ENCODE results near the gene ZNF678. TPM values are rescaled to one million over a fixed set of nuclear protein-coding genes. Genes with fewer than 3 reads are reported as not detected.
"Not testable (repeated sequence)": the region's sequence is repeated elsewhere in the genome, so short reads cannot be mapped to it uniquely, and the experiment has no call there.

The ZNF678 gene
- total RNA-seq, 1 experiment from 2014 or later: 4.1 TPM

DNA sequence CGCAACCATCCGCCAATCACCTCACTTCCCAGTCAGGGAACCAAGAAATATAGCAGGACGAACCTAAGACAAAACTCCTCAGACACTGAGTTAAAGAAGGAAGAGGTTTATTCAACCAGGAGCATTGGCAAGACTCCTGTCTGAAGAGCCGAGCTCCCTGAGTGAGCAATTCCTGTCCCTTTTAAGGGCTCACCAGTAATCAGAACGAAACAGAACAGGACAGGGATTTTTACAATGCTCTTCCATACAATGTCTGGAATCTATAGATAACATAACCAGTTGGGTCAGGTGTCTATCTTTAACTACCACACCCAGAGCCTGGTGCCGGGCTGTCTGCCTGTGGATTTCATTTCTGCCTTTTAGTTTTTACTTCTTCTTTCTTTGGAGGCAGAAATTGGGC, 32.9 kb downstream of the ZNF678 start:
- H3K4me1 ChIP-seq (replicated peaks; ENCODE audit: insufficient read depth); H3K36me3 ChIP-seq (ENCODE audit: low read depth); H3F3A ChIP-seq (ENCODE audit: insufficient read depth, low read depth); H3K27me3 ChIP-seq (ENCODE audit: insufficient read depth, low read depth); H3K27ac ChIP-seq; DNase-seq; H4K20me1 ChIP-seq (ENCODE audit: insufficient read depth); CTCF ChIA-PET; H3K4me3 ChIP-seq; BruUV-seq (replicated peaks); POLR2A ChIA-PET (ENCODE audit: unreplicated experiment); H2AFZ ChIP-seq; H3K4me2 ChIP-seq; H3K9me2 ChIP-seq (ENCODE audit: insufficient read depth); intact Hi-C loops (cut with micrococcal nuclease; ENCODE audit: unreplicated experiment); H3K79me2 ChIP-seq (ENCODE audit: low read depth): not testable (repeated sequence)
- peaks cover 14% of the 10 kb centered on the region; the same call in 1 of the 2 replicates for H3K9me3 ChIP-seq (ENCODE audit: insufficient read depth, low read depth)

- TF ChIP-seq, protein P1, sequence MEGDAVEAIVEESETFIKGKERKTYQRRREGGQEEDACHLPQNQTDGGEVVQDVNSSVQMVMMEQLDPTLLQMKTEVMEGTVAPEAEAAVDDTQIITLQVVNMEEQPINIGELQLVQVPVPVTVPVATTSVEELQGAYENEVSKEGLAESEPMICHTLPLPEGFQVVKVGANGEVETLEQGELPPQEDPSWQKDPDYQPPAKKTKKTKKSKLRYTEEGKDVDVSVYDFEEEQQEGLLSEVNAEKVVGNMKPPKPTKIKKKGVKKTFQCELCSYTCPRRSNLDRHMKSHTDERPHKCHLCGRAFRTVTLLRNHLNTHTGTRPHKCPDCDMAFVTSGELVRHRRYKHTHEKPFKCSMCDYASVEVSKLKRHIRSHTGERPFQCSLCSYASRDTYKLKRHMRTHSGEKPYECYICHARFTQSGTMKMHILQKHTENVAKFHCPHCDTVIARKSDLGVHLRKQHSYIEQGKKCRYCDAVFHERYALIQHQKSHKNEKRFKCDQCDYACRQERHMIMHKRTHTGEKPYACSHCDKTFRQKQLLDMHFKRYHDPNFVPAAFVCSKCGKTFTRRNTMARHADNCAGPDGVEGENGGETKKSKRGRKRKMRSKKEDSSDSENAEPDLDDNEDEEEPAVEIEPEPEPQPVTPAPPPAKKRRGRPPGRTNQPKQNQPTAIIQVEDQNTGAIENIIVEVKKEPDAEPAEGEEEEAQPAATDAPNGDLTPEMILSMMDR (conservative IDR thresholded peaks at IDR 0.05): no peak
- no peak for TF ChIP-seq EZH2 (IDR thresholded peaks at IDR 0.05; ENCODE audit: low read depth)
- CTCF ChIA-PET: no interaction called here
- Histone ChIP-seq H3K9me3 (ENCODE audit: insufficient read depth, low read depth) (peaks cover 18% of the 10 kb centered on the region; the same call in 1 of the 2 replicates), H2AFZ (no peak overlapping the region), H3K79me2 (ENCODE audit: low read depth) (0 out of 2 replicates have a peak, but pooled peaks cover 8% of the 10 kb centered on the region), H3K9me2 (ENCODE audit: insufficient read depth) (no peaks in the 10 kb centered on the region), H3K4me2 (no peak overlapping the region), H3F3A (ENCODE audit: insufficient read depth, low read depth) (no peaks in the 10 kb centered on the region; the same call in 1 of the 2 replicates), H3K4me1 (replicated peaks; ENCODE audit: insufficient read depth) (no peaks in the 10 kb centered on the region), H3K27ac (no peak overlapping the region), H3K27me3 (ENCODE audit: insufficient read depth, low read depth) (no peaks in the 10 kb centered on the region), H3K4me3 (no peak overlapping the region), H3K36me3 (ENCODE audit: low read depth) (no peaks in the 10 kb centered on the region; the same call in 1 of the 2 replicates), H4K20me1 (ENCODE audit: insufficient read depth) (no peaks in the 10 kb centered on the region)
- BruUV-seq (replicated peaks): no TSS peak
- intact Hi-C loops (cut with micrococcal nuclease; ENCODE audit: unreplicated experiment): no loop called here
- no peak for DNase-seq
- POLR2A ChIA-PET (ENCODE audit: unreplicated experiment): no interaction called here
Observed at GRCh38 chr1:227603327-227603726, 40.0 kb downstream of the ZNF678 start.

DNA sequence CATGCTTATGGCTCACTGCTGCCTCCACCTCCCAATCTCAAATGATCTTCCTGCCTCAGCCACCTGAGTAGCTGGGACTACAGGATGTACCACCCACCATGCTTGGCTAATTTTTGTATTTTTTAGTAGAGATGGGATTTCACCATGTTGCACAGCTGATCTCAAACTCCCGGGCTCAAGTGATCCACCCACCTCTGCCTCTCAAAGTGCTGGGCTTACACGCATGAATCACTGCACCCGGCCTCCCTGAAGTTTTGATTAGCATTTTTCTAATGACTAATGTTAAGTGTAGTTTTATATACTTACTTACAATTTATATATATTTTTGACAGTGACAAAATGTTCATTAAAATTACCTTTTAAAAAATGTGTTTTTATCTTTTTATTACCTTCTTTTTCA, 41.1 kb downstream of the ZNF678 start:
- intact Hi-C loops (cut with micrococcal nuclease; ENCODE audit: unreplicated experiment): no loop called here
- TF ChIP-seq EZH2 (IDR thresholded peaks at IDR 0.05; ENCODE audit: low read depth): no peak
- TF ChIP-seq, protein P1 (conservative IDR thresholded peaks at IDR 0.05): no peak
- Histone ChIP-seq H2AFZ (no peak overlapping the region), H3K9me2 (ENCODE audit: insufficient read depth) (no peaks in the 10 kb centered on the region), H3K27ac (no peak overlapping the region), H4K20me1 (ENCODE audit: insufficient read depth) (no peaks in the 10 kb centered on the region), H3K36me3 (ENCODE audit: low read depth) (no peaks in the 10 kb centered on the region; the same call in 1 of the 2 replicates), H3K9me3 (ENCODE audit: insufficient read depth, low read depth) (peaks cover 18% of the 10 kb centered on the region; the same call in 1 of the 2 replicates), H3K27me3 (ENCODE audit: insufficient read depth, low read depth) (no peaks in the 10 kb centered on the region), H3K4me2 (no peak overlapping the region), H3K4me3 (no peak overlapping the region), H3K4me1 (replicated peaks; ENCODE audit: insufficient read depth) (no peaks in the 10 kb centered on the region), H3F3A (ENCODE audit: insufficient read depth, low read depth) (no peaks in the 10 kb centered on the region; the same call in 1 of the 2 replicates), H3K79me2 (ENCODE audit: low read depth) (0 out of 2 replicates have a peak, but pooled peaks cover 8% of the 10 kb centered on the region)
- CTCF ChIA-PET: no interaction called here
- BruUV-seq (replicated peaks): no TSS peak
- POLR2A ChIA-PET (ENCODE audit: unreplicated experiment): no interaction called here
- DNase-seq: no peak

- H2AFZ ChIP-seq; H3K79me2 ChIP-seq (ENCODE audit: low read depth); H3K27ac ChIP-seq; H3K4me1 ChIP-seq (replicated peaks; ENCODE audit: insufficient read depth); H3K27me3 ChIP-seq (ENCODE audit: insufficient read depth, low read depth); DNase-seq; H3F3A ChIP-seq (ENCODE audit: insufficient read depth, low read depth); H3K9me2 ChIP-seq (ENCODE audit: insufficient read depth); H3K4me3 ChIP-seq; BruUV-seq (replicated peaks); H3K36me3 ChIP-seq (ENCODE audit: low read depth); H3K9me3 ChIP-seq (ENCODE audit: insufficient read depth, low read depth); H3K4me2 ChIP-seq; POLR2A ChIA-PET (ENCODE audit: unreplicated experiment); intact Hi-C loops (cut with micrococcal nuclease; ENCODE audit: unreplicated experiment); H4K20me1 ChIP-seq (ENCODE audit: insufficient read depth); CTCF ChIA-PET: not testable (repeated sequence)
Observed at GRCh38 chr1:227606271-227606670, 42.9 kb downstream of the ZNF678 start.

Measured in PC-9 (cell line).